Retinal pigment epithelial cell (primary cell): ENCODE data around the gene SND1.

Experiments used
- DNase-seq: peaks from one replicate; pipeline ENCODE4 v3.0.0-alpha.2; 2010; ENCODE audit warnings: low read depth
- H3K4me3 ChIP-seq: 2 replicates; pipeline ENCODE4 v1.5.1; 2011; ENCODE audit warnings: mild to moderate bottlenecking, low read length, control low read depth, moderate library complexity
- CTCF ChIP-seq: conservative IDR thresholded peaks from 2 replicates; pipeline ENCODE4 v1.5.1; 2011; ENCODE audit warnings: low read depth, low read length, control low read depth, inconsistent platforms

SND1 gene

GRCh38 chr7:127718340-127718679 is 66.3 kb downstream of the SND1 start:
- TF ChIP-seq CTCF = no peak
- no peak for DNase-seq
- no peak overlapping the region for H3K4me3 ChIP-seq

GRCh38 chr7:127726476-127726875 is 74.5 kb downstream of the SND1 start:
- DNase-seq = no peak
- H3K4me3 ChIP-seq = no peak overlapping the region
- TF ChIP-seq CTCF = no peak

- DNase-seq = no peak
- no peak for TF ChIP-seq CTCF
Measured at GRCh38 chr7:127730658-127731276, 78.8 kb downstream of the SND1 start.

GRCh38 chr7:127731431-127732080 is 79.6 kb downstream of the SND1 start:
- DNase-seq = no peak
- H3K4me3 ChIP-seq = no peak overlapping the region
- TF ChIP-seq CTCF = no peak

More at GRCh38 chr7:127730658-127731276, 78.8 kb downstream of the SND1 start:
- H3K4me3 ChIP-seq = no peak overlapping the region

- DNase-seq = no peak
- H3K4me3 ChIP-seq = no peak overlapping the region
- TF ChIP-seq CTCF = no peak
Measured at GRCh38 chr7:127732306-127732705, 80.3 kb downstream of the SND1 start.

GRCh38 chr7:127733986-127734385 is 82.0 kb downstream of the SND1 start:
- TF ChIP-seq CTCF = no peak
- no peak for DNase-seq
- no peak overlapping the region for H3K4me3 ChIP-seq

GRCh38 chr7:127736511-127736910 is 84.5 kb downstream of the SND1 start:
- no peak overlapping the region for H3K4me3 ChIP-seq
- DNase-seq = no peak
- TF ChIP-seq CTCF = no peak
